ENCODE results near the gene TMEM131L.
A peak's percentile ranks its signal among the peaks of the same experiment; 100 is the strongest.

TMEM131L gene

GRCh38 chr4:153531976-153532626, 65.9 kb downstream of the TMEM131L start:
- Mint-ChIP-seq H3K4me1 (peaks cover 75% of the 10 kb centered on the region), H3K27me3 (ENCODE audit: low read depth) (no peaks in the 10 kb centered on the region), H3K9me3 (no peaks in the 10 kb centered on the region), H3K4me3 (peak overlapping the region in 1 of 3 experiments; percentile 19), H3K36me3 (ENCODE audit: low read depth) (no peaks in the 10 kb centered on the region), H3K27ac (peak overlapping the region in 2 of 3 experiments; percentile 43 to 76)
- no peak for TF ChIP-seq CTCF (IDR thresholded peaks at IDR 0.05; ENCODE audit: unreplicated experiment in 3 of 3)

DNA sequence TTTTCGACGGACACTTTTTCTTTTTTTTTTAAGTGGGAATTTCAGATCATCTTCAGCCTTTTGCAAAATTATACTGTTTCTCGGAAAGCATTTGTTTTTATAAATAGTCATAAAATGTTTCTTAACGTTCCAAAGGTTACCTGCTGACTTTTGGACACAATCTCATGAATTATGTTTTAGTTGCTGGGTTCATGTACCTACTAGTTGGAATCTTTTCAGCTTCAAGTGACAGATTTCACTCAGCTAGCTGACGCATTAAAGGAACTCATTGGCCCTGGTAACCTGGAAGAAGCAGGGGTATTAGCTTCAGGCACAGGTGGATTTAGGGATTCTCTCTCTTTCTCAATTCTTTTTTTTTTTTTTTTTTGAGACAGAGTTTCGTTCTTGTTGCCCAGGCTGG, 66.5 kb downstream of the TMEM131L start:
- H3K27me3 Mint-ChIP-seq (ENCODE audit: low read depth) = no peaks in the 10 kb centered on the region
- no peak overlapping the region for H3K4me3 Mint-ChIP-seq
- H3K4me1 Mint-ChIP-seq = peaks cover 71% of the 10 kb centered on the region
- no peak overlapping the region for H3K27ac Mint-ChIP-seq
- no peaks in the 10 kb centered on the region for H3K9me3 Mint-ChIP-seq
- TF ChIP-seq CTCF (IDR thresholded peaks at IDR 0.05; ENCODE audit: unreplicated experiment in 3 of 3) = no peak
- H3K36me3 Mint-ChIP-seq (ENCODE audit: low read depth) = peaks cover under 1% of the 10 kb centered on the region

- peaks cover 71% of the 10 kb centered on the region for H3K4me1 Mint-ChIP-seq
Observed at GRCh38 chr4:153533387-153533786, 67.2 kb downstream of the TMEM131L start.

GRCh38 chr4:153534792-153535629, 68.9 kb downstream of the TMEM131L start:
- Mint-ChIP-seq H3K27ac (peak overlapping the region in 2 of 3 experiments; percentile 6 to 69), H3K4me1 (peaks cover 68% of the 10 kb centered on the region), H3K27me3 (ENCODE audit: low read depth) (no peaks in the 10 kb centered on the region), H3K36me3 (ENCODE audit: low read depth) (peaks cover 4% of the 10 kb centered on the region), H3K9me3 (no peaks in the 10 kb centered on the region), H3K4me3 (no peak overlapping the region)
- TF ChIP-seq CTCF (IDR thresholded peaks at IDR 0.05; ENCODE audit: unreplicated experiment in 3 of 3) = no peak

More at GRCh38 chr4:153533387-153533786, 67.2 kb downstream of the TMEM131L start:
- TF ChIP-seq CTCF (IDR thresholded peaks at IDR 0.05; ENCODE audit: unreplicated experiment in 3 of 3) = no peak
- Mint-ChIP-seq H3K4me3 (no peak overlapping the region), H3K9me3 (no peaks in the 10 kb centered on the region), H3K27ac (no peak overlapping the region), H3K36me3 (ENCODE audit: low read depth) (peaks cover 4% of the 10 kb centered on the region), H3K27me3 (ENCODE audit: low read depth) (no peaks in the 10 kb centered on the region)

- H3K4me3 Mint-ChIP-seq = no peak overlapping the region
- no peaks in the 10 kb centered on the region for H3K9me3 Mint-ChIP-seq
- H3K36me3 Mint-ChIP-seq (ENCODE audit: low read depth) = peaks cover 4% of the 10 kb centered on the region
- TF ChIP-seq CTCF (IDR thresholded peaks at IDR 0.05; ENCODE audit: unreplicated experiment in 3 of 3) = no peak
- no peaks in the 10 kb centered on the region for H3K27me3 Mint-ChIP-seq (ENCODE audit: low read depth)
- peaks cover 68% of the 10 kb centered on the region for H3K4me1 Mint-ChIP-seq
- H3K27ac Mint-ChIP-seq = peak overlapping the region; percentile 8 to 76 (median 69)
Observed at GRCh38 chr4:153535772-153536513, 69.8 kb downstream of the TMEM131L start.
